H1 (cell line): Measurements from ENCODE around the gene CHRNA4. TPM values are rescaled to one million over a fixed set of nuclear protein-coding genes. Genes with fewer than 3 reads are reported as not detected.

Source experiments
- CTCF ChIA-PET: fragments of 300-600 bp; sonication (Branson Sonifier 250); formaldehyde crosslinking; loops from one replicate; lab custom pipeline; 2021; ENCODE audit not compliant: partially characterized antibody; lab: Charles Lee
- POLR2A ChIA-PET: fragments of 300-600 bp; sonication (Branson Sonifier 250); formaldehyde crosslinking; loops from one replicate; lab custom pipeline; 2021; ENCODE audit warnings: inconsistent platforms; ENCODE audit not compliant: partially characterized antibody; lab: Charles Lee
- DNase-seq, 2 experiments: peaks; one replicate each; pipeline versions ENCODE4 v3.0.0 to v3.0.0-alpha.2; 2010 to 2022; ENCODE audit warnings: low spot score in 2 of 2, low read depth in 1 of 2, mixed read lengths in 1 of 2
- FAIRE-seq: peaks from 2 replicates; lab custom pipeline; 2011; peaks lifted over from hg19 to GRCh38; lab: Jason Lieb, UNC
- H2AFZ ChIP-seq: 2 replicates; pipeline ENCODE4 v1.8.1; 2012; ENCODE audit warnings: low read length, inconsistent platforms
- H2AK5ac ChIP-seq: 2 replicates; pipeline ENCODE4 v1.6.1; 2013; ENCODE audit warnings: low read depth, low read length
- H2BK120ac ChIP-seq: replicated peaks from 2 replicates; pipeline ENCODE3; 2013; ENCODE audit warnings: low read depth, low read length, inconsistent platforms
- H2BK12ac ChIP-seq: 2 replicates; pipeline ENCODE4 v1.6.1; 2013; ENCODE audit warnings: low read depth, low read length
- H2BK15ac ChIP-seq: 2 replicates; pipeline ENCODE4 v1.6.1; 2013; ENCODE audit warnings: low read length
- H2BK20ac ChIP-seq: 2 replicates; pipeline ENCODE4 v1.6.1; 2013; ENCODE audit warnings: low read length
- H2BK5ac ChIP-seq: 2 replicates; pipeline ENCODE4 v1.6.1; 2013; ENCODE audit warnings: low read depth, low read length
- H3K14ac ChIP-seq: 2 replicates; pipeline ENCODE4 v1.6.1; 2013; ENCODE audit warnings: inconsistent platforms; ENCODE audit not compliant: insufficient read length
- H3K18ac ChIP-seq: 2 replicates; pipeline ENCODE4 v1.6.1; 2013; ENCODE audit warnings: low read length; ENCODE audit errors: extremely low read depth
- H3K23ac ChIP-seq: 2 replicates; pipeline ENCODE4 v1.6.1; 2013; ENCODE audit warnings: inconsistent platforms; ENCODE audit not compliant: insufficient read length
- H3K23me2 ChIP-seq: 2 replicates; pipeline ENCODE4 v1.6.1; 2013; ENCODE audit warnings: low read depth, low read length
- H3K27ac ChIP-seq: 2 replicates; pipeline ENCODE4 v1.6.1; 2011; ENCODE audit warnings: low read depth, low read length, inconsistent platforms
- H3K27me3 ChIP-seq, 4 experiments: replicated peaks in 1 of 4; 1 replicate in 1 of 4; 2 replicates in 3 of 4; pipeline versions ENCODE4 v1.6.1 to v1.8.1; 2011 to 2013; ENCODE audit warnings: low read length in 3 of 4, mild to moderate bottlenecking in 3 of 4, inconsistent platforms in 2 of 4, mixed read lengths in 2 of 4, moderate library complexity in 1 of 4; ENCODE audit not compliant: control insufficient read depth in 3 of 4, insufficient read depth in 3 of 4; ENCODE audit errors: extremely low read depth in 1 of 4
- H3K36me3 ChIP-seq, 4 experiments: 2 replicates each; pipeline versions ENCODE4 v1.6.1 to v1.8.1; 2011 to 2013; ENCODE audit warnings: mild to moderate bottlenecking in 4 of 4, low read length in 3 of 4, moderate library complexity in 2 of 4, control low read depth in 1 of 4, inconsistent platforms in 1 of 4; ENCODE audit not compliant: insufficient read depth in 4 of 4, control insufficient read depth in 2 of 4
- H3K4ac ChIP-seq: replicated peaks from 2 replicates; pipeline ENCODE3; 2013; ENCODE audit warnings: low read length, low read depth, mixed read lengths, inconsistent platforms; ENCODE audit not compliant: insufficient read length
- H3K4me1 ChIP-seq, 4 experiments: replicated peaks in 1 of 4; 1 replicate in 1 of 4; 2 replicates in 3 of 4; pipeline versions ENCODE4 v1.6.1 to v1.8.1; 2011 to 2013; ENCODE audit warnings: low read length in 3 of 4, inconsistent platforms in 2 of 4, mixed read lengths in 1 of 4; ENCODE audit not compliant: insufficient read depth in 4 of 4, control insufficient read depth in 3 of 4
- H3K4me2 ChIP-seq, 2 experiments: 2 replicates each; pipeline versions ENCODE4 v1.6.1 to v1.8.1; 2011 to 2013; ENCODE audit warnings: low read depth in 2 of 2, low read length in 2 of 2, control low read depth in 1 of 2, inconsistent platforms in 1 of 2, mild to moderate bottlenecking in 1 of 2; ENCODE audit not compliant: insufficient read depth in 1 of 2
- H3K4me3 ChIP-seq, 4 experiments: fragments of 200-600, 300-600 bp in 1 of 4; sonication (generic), shearing (Covaris generic), sonication (Bioruptor Twin) in 1 of 4; 2 replicates each; pipeline versions ENCODE4 v1.5.1 to v1.8.1; 2011 to 2016; ENCODE audit warnings: low read length in 4 of 4, low read depth in 3 of 4, control low read depth in 2 of 4, inconsistent platforms in 2 of 4, mild to moderate bottlenecking in 2 of 4, mixed read lengths in 1 of 4, moderate library complexity in 1 of 4; ENCODE audit not compliant: insufficient read depth in 2 of 4; ENCODE audit errors: extremely low read depth in 1 of 4
- H3K56ac ChIP-seq: replicated peaks from 2 replicates; pipeline ENCODE3; 2013; ENCODE audit warnings: low read depth, mild to moderate bottlenecking, mixed read lengths, low read length, inconsistent platforms; ENCODE audit not compliant: insufficient read length
- H3K79me1 ChIP-seq: 2 replicates; pipeline ENCODE4 v1.6.1; 2013; ENCODE audit warnings: low read depth, low read length, control low read depth
- H3K79me2 ChIP-seq, 2 experiments: 2 replicates each; pipeline versions ENCODE4 v1.6.1 to v1.8.1; 2012 to 2013; ENCODE audit warnings: low read length in 2 of 2, mild to moderate bottlenecking in 2 of 2, inconsistent platforms in 1 of 2; ENCODE audit not compliant: insufficient read depth in 2 of 2, control insufficient read depth in 1 of 2
- H3K9ac ChIP-seq, 4 experiments: replicated peaks in 1 of 4; 1 replicate in 1 of 4; 2 replicates in 3 of 4; pipeline versions ENCODE4 v1.6.1 to v1.8.1; 2011 to 2013; ENCODE audit warnings: low read depth in 3 of 4, low read length in 3 of 4, control low read depth in 2 of 4, mild to moderate bottlenecking in 2 of 4, moderate library complexity in 2 of 4, inconsistent platforms in 1 of 4; ENCODE audit errors: extremely low read depth in 1 of 4
- H3K9me3 ChIP-seq, 2 experiments: 2 replicates each; pipeline versions ENCODE4 v1.6.1 to v1.8.1; 2012 to 2013; ENCODE audit warnings: mild to moderate bottlenecking in 2 of 2, moderate library complexity in 2 of 2, control low read depth in 1 of 2, inconsistent platforms in 1 of 2, low read depth in 1 of 2, low read length in 1 of 2, mixed read lengths in 1 of 2; ENCODE audit not compliant: insufficient read depth in 2 of 2
- H4K20me1 ChIP-seq, 2 experiments: replicated peaks in 1 of 2; 2 replicates each; pipeline versions ENCODE3 to v1.8.1; 2011 to 2013; ENCODE audit warnings: inconsistent platforms in 2 of 2, low read length in 2 of 2, mild to moderate bottlenecking in 1 of 2; ENCODE audit not compliant: insufficient read depth in 2 of 2, control insufficient read depth in 1 of 2
- H4K5ac ChIP-seq: 2 replicates; pipeline ENCODE4 v1.6.1; 2013; ENCODE audit warnings: low read length, low read depth, mixed read lengths, inconsistent platforms; ENCODE audit not compliant: insufficient read length
- H4K8ac ChIP-seq: 2 replicates; pipeline ENCODE4 v1.8.0; 2013; ENCODE audit warnings: mild to moderate bottlenecking, moderate library complexity, low read length, inconsistent platforms; ENCODE audit not compliant: insufficient read depth; ENCODE audit errors: extremely low read depth
- H4K91ac ChIP-seq: replicated peaks from 2 replicates; pipeline ENCODE3; 2013; ENCODE audit warnings: low read length, mixed read lengths, inconsistent platforms; ENCODE audit not compliant: insufficient read length
- BACH1 ChIP-seq: IDR thresholded peaks from 2 replicates; pipeline ENCODE4 v1.6.1; 2012; ENCODE audit warnings: low read length, improper control_type of control experiment
- BRCA1 ChIP-seq: IDR thresholded peaks from 2 replicates; pipeline ENCODE4 v1.6.1; 2012; ENCODE audit warnings: low read depth, low read length, improper control_type of control experiment
- GTF2F1 ChIP-seq: IDR thresholded peaks from 2 replicates; pipeline ENCODE4 v1.6.1; 2012; ENCODE audit warnings: low read depth, low read length, improper control_type of control experiment, borderline replicate concordance
- TEAD4 ChIP-seq: IDR thresholded peaks from 2 replicates; pipeline ENCODE4 v1.6.1; 2012; ENCODE audit warnings: low read depth, low read length, inconsistent platforms, mixed read lengths
- WGBS, 2 experiments: shearing (Covaris generic) in 1 of 2; methylation state at CpG; one replicate each; pipeline versions ENCODE4 v1.1.6 to v1.1.7; 2013 to 2015; ENCODE audit warnings: low lambda C conversion rate in 2 of 2, mixed read lengths in 2 of 2, inconsistent platforms in 1 of 2, low coverage in 1 of 2, missing lambda C conversion rate in 1 of 2; ENCODE audit not compliant: insufficient replicate concordance in 2 of 2, insufficient coverage in 1 of 2, insufficient read length in 1 of 2; ENCODE audit errors: extremely low coverage in 1 of 2, missing lambda C conversion rate in 1 of 2; 5-methylcytosine and 5-hydroxymethylcytosine counted together
- polyA plus RNA-seq, 7 experiments: library from polyadenylated mRNA; depleted of rRNA in 3 of 7; stranded (reverse) in 5 of 7; unstranded in 2 of 7; fragments of >200 nt in 5 of 7; fragments of 200-250 nt in 2 of 7; gene quantifications; 1 replicate in 5 of 7; 2 replicates in 1 of 7; 4 replicates in 1 of 7; pipeline versions ENCODE4 v1.2.1 to v1.2.3, GENCODE V29; 2011 to 2013; ENCODE audit warnings: missing spikeins in 2 of 7, mixed read lengths in 2 of 7
- total RNA-seq: library from RNA; stranded (reverse); fragmentation: NEBNext Ultra II Directional; extraction: Animal tissue kit (Norgen Biotek cat#: 25700); gene quantifications from 2 replicates; pipeline ENCODE4 v1.2.1, GENCODE V29; 2021

CHRNA4 gene
- total and polyA plus RNA-seq, 2 of the 8 experiments (the other 6 are each of a cell fraction or from before 2014, with no cell fraction given): 4.3 to 5.7 TPM

DNA sequence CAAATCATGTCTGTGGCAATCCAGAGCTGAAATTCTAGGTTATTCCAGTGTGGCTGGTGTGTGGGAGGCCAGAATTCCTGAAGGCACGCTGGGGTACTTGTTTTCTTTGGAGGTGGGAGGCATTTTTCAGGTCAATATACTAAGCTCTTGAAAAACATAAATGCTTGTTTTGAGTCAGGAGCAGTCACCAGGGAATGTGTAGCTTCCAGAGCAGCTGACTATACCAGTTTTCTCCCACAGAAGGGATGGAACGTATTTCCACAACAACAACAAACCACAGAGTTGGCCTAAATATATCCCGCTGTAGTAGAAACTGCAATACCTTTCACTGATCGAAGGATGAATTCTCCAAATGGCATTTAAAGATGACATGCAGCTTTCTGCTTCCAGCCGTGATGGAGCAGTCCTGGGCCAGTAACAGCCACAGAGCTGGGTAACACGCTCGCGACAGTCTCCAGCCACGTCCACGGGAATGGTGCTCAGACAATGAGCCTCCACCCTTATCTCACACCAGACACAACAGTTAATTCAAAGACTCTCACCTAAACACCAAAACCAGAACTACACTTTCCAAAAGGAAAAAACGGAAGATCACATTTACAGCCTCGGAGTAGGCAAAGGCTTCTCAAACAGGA, 23.2 kb downstream of the CHRNA4 start:
- Histone ChIP-seq H2BK20ac (no peak overlapping the region), H4K91ac (no peak overlapping the region), H3K9ac (no peak overlapping the region), H2AK5ac (no peak overlapping the region), H2BK15ac (no peak overlapping the region), H3K27me3 (peaks cover 0 to 6% (median 0%) of the 10 kb centered on the region in 4 experiments; a peak in 3 of 7 replicates), H3K23ac (no peak overlapping the region), H3K27ac (no peak overlapping the region), H3K79me2 (no peaks in the 10 kb centered on the region), H3K14ac (no peak overlapping the region), H3K36me3 (no peaks in the 10 kb centered on the region), H3K9me3 (peaks cover 5 to 10% of the 10 kb centered on the region in 2 experiments; a peak in 2 of 4 replicates), H3K79me1 (0 out of 2 replicates have a peak, but pooled peaks cover 2% of the 10 kb centered on the region), H2BK120ac (no peak overlapping the region), H3K56ac (no peak overlapping the region), H4K20me1 (peaks cover 0 to 3% of the 10 kb centered on the region in 2 experiments), H3K4me2 (no peak overlapping the region), H3K4me1 (no peaks in the 10 kb centered on the region; a peak in 2 of 7 replicates), H2BK12ac (no peak overlapping the region), H4K5ac (no peak overlapping the region), H2AFZ (no peak overlapping the region), H3K4me3 (no peak overlapping the region), H2BK5ac (no peak overlapping the region), H4K8ac (no peak overlapping the region), H3K23me2 (no peaks in the 10 kb centered on the region), H3K18ac (no peak overlapping the region), H3K4ac (no peak overlapping the region)
- CTCF ChIA-PET: interaction anchor here (1.1 to 2.3 kb wide), 3 partner anchors 28 to 45 kb away, joined by 3 to 9 read pairs (median 4); no protein-coding TSS in a partner anchor
- 90% methylated on average over 12 of the region's 12 CpGs; no CpG with 5 or more reads in 1 of the 2 experiments for WGBS, 2 experiments
- TF ChIP-seq TEAD4 (no peak), GTF2F1 (no peak), BACH1 (no peak), BRCA1 (no peak)
- POLR2A ChIA-PET: no interaction called here
- FAIRE-seq: no peak
- no peak for DNase-seq
